ENCODE data around the gene FCHO1.

DNA sequence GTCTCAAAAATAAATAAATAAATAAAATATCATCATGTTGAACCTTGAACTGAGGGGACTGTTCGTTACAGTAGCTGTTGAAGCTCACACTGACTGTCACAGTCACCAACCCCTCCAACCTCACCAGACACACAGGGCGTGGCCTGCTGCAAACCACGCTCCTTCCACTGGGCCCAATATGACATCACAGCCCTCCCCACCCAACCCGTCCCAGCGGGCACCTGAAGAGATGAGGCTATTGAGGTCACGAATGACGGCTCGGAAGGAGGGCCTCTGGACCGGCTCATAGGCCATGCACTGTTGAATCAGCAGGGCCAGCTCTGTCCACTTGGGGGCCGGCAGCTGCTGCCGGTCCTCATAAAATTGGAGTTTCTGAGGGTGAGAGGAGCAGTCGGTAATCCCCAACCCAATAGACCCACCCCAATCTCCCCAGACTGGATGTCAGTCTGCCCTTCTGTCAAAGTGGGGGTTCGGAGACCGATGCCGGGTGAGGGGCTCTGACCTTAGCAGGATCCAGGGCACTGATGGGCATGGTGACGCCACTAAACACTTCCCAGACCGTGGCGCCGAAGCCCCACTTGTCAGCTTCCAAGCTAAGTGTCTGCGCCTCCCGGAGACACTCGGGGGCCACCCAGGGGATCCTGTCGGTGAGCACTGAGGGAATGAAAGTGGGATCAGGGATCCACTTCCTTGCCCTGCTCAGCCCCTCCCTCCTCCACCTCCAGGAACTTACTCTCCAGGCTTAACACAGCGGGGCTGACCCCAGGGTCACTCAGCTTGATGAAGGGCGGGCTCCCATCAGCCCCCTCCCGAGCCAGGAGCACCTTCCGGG, 83.3 kb downstream of the FCHO1 start:
- no peak for TF ChIP-seq CTCF (IDR thresholded peaks at IDR 0.05)
- no peak for TF ChIP-seq EP300 (IDR thresholded peaks at IDR 0.05; ENCODE audit: low read depth)
- TF ChIP-seq POLR2AphosphoS5 (IDR thresholded peaks at IDR 0.05): no peak
- TF ChIP-seq POLR2A (IDR thresholded peaks at IDR 0.05): no peak

Data from transverse colon (tissue), 4 donors.